GM12875 (cell line): Measurements from ENCODE around the gene ZCCHC17.

Experiments
- H3K4me3 ChIP-seq: one replicate; pipeline ENCODE4 v1.5.1; 2011; ENCODE audit warnings: low read depth, low read length, control low read depth
- CTCF ChIP-seq: IDR thresholded peaks from 2 replicates; pipeline ENCODE4 v1.5.1; 2011; ENCODE audit warnings: low read depth, mild to moderate bottlenecking, control low read depth, inconsistent platforms, low read length, moderate library complexity, borderline replicate concordance; ENCODE audit not compliant: insufficient read depth

ZCCHC17 gene

GRCh38 chr1:31368611-31369107 lies 71.8 kb downstream of the ZCCHC17 start:
- no peak for TF ChIP-seq CTCF
- no peak overlapping the region for H3K4me3 ChIP-seq

- TF ChIP-seq CTCF, result no peak
- no peak overlapping the region for H3K4me3 ChIP-seq
Measured at GRCh38 chr1:31370021-31370420, 73.2 kb downstream of the ZCCHC17 start.

- H3K4me3 ChIP-seq, result no peak overlapping the region
- no peak for TF ChIP-seq CTCF
Measured at GRCh38 chr1:31370565-31370964, 73.7 kb downstream of the ZCCHC17 start.

DNA sequence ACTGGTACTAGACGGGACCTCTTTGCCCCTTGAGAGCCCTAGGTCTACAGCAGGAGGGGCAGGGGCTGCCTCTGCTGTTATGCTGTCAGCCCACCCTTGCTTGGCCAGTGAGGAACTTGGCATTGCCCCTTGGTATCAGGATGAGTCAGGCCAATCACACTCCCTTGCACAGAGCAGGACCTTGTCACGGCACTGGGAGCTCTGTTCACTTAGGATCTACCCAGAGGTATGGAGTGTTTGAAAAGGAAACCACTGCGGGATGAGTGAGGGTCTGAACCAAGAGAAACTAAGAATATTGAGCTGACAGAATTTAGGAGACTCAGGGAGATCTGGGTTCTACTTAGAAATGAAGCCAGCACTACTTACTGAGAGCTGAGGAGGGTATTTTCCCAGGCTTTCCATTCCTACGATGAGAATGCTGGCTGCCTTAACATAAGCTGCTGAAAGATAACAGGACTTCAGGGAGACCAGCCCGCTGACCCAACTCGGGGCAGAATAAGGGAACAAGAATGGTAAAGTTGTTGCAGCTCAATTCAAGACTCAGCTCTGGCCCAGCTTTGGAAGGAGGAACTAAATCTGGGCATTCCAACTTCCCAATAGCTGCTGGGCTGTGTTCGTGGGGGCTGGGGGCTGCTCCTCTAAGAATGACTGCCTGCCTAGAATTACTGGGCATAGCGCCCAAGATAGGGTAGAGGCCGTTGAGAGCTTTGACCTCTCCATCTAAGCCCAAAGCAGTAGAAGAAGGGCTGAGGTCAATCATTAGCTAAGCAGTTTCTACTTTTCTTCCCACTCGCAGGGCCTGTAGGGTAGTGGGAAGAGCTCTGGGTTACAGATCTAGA lies 74.5 kb downstream of the ZCCHC17 start:
- no peak overlapping the region for H3K4me3 ChIP-seq
- TF ChIP-seq CTCF, result no peak

- no peak for TF ChIP-seq CTCF
- no peak overlapping the region for H3K4me3 ChIP-seq
Measured at GRCh38 chr1:31372051-31372450, 75.2 kb downstream of the ZCCHC17 start.

DNA sequence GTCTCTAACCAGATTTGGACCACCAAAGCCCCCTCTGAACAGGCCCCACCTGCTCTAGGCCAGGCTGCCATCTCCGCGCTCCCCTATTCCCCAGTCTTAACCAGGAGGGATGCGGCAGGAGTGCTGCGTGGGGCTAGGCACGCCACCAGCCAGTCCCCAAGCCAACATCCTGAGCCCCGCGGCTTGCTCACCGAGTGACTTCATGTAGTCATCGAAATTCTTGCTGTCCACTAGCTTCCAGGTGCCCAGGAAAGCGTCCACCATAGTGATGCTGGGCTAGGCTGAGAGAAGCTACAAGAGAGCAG lies 75.9 kb downstream of the ZCCHC17 start:
- no peak overlapping the region for H3K4me3 ChIP-seq
- TF ChIP-seq CTCF, result no peak

DNA sequence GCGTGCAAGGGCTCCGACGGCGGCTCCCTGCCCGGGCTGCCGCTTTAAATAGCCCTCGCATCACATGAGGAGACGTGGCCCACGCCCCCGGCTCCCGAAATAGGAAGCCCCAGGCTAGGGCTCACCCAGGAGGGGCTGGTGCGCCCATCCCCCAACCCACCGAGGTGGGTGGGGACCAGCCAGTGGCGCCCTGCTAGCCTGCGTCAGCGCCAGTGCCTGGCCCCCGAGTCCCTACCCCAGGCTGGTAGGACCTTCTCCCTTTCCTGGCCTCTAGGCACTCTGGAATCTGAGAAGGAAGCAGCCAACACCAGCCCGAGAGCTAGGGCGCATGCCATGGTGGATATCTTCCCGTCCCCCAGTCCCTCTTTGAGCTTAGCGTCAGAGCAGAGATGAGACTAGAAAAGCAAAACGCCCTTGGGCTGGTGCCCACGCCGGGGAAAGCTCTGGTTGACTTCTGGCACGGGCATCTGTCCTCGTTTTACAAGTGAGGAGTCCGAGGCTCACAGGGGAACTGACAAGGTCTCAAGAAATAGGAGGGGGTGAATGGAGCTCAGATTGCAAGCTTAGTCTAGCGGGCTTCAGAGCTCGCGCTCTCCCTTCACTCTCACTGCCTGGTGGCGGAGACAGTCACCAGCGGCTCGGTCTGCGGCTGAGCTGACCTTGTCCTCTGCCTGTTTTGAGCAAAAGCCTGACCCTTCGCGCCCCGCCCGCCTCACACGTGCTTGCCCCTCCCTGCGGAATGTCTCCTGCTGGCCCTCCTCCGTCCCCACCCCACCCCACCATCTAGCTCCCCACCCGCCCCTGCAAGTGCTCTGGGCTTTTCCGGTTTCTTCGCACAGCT lies 76.4 kb downstream of the ZCCHC17 start, which contains the start of gene FABP3:
Gene FABP3, minus strand, starts transcription at position 21 of the 841 bp plus-strand sequence. CDS start 62 bp downstream, outside the sequence.
- H3K4me3 ChIP-seq, result no peak within 1 kb of the TSS
- TF ChIP-seq CTCF, result no peak
